Muscle of arm (tissue), 12 donors: ENCODE data around the gene DHX32. TPM values are rescaled to one million over a fixed set of nuclear protein-coding genes. Genes with fewer than 3 reads are reported as not detected.

Source experiments
- DNase-seq: peaks from one replicate; pipeline ENCODE4 v3.0.0-alpha.2; 2013
- polyA plus RNA-seq, 12 donors: library from polyadenylated mRNA; unstranded; fragments of 120-200 nt; gene quantifications; one replicate each; pipeline ENCODE4 v1.2.1, GENCODE V29; 2013; ENCODE audit not compliant: insufficient read length in 12 of 12

Gene DHX32
- polyA plus RNA-seq, 12 donors: 7.1 to 23.3 (median 19.2) TPM; not detected in 1

DNA sequence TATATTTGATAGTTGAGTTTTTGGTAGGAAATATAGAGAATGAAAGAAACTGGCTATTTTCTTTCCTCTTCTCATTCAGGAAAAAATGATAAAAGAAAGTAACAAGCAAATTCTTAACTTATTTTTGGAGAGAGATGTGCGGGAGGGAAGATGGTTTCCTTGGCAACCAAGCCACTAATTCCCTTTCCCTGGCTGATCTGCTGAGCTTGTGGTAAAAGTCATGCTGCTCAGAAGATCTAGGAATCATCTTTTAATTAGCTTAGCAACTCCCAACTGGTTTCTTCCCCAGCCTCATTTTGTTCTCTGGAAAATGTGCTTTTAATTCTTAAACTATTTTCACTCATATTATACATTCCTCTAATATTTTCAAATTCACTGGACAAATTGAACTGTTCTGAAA, 69.8 kb downstream of the DHX32 start:
- DNase-seq: no peak

DNA sequence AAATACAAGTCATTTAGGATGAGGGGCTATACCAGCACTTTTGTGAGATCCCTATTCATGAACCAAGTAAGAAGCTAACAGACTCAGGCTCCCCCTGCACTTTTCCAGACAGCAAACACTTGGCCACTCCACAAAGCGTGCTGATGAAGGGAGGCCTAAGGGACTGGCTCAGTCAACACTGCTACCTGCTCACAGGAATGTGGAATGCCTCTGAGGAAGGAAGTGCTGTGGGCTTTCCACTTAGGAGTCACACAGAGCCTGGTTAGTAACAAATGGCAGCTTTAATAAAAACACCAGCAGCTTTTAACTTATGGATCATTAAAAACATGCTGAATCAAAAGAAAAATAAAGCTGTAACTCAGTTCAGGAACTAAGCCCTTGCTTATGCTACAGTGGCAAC, 73.0 kb downstream of the DHX32 start:
- DNase-seq: no peak

DNA sequence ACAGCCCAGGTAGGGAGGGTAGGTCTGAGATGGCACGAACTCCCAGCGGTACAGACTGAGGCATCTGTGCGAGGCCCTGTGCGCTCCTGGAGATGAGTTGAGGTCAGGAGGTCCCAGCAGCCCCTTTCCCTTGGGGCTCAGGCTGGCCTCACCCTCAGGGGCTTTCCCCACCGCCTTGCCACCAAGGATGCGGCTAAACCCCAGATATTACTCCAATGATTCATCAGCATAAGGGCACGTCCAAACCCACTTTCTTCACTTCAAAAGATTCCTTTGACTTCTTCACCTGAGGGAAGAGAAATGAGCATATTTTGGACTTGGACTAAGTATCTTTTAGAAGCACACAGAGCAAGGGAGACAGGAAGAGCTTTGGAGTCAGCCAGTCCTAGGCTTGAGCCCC, 78.4 kb downstream of the DHX32 start:
- DNase-seq: no peak

DNA sequence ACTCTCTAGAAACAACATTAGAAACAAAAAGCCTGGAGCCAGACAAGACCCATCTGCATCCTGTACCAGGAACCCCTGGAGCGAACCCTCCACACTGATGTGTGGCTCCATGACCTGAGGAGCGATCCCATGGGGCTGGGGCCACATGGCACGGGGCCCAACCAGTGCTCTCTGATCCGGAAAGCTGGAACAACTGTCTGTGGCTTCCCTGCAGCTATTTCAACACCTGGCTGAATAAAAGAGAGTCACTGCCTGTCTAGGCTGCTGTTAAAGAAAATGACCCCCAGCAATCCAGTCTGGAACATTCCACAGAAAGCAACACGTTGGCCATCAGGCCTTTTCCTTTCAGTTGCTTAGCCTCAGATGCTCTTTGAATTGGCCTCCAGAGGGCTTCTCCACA, 79.0 kb downstream of the DHX32 start:
- DNase-seq: no peak

DNA sequence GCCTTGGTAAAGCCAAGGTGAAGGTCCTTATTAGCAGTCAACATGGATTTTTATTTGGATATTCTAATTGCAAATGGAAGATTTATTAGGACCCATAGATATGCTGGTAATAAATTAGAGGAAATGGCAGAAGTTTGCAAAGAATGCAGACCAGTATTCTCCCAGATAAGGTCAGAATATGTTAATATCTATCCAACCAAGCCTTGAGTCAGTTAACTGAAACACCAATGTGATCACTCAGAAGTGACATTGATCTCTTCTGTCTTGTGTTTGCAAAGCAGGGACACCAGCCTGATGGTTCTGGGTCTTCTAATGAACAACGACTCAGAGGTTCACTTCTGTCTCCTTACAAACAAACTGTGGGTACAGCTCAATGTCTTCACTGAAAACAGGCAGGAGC, 79.5 kb downstream of the DHX32 start:
- DNase-seq: no peak

DNA sequence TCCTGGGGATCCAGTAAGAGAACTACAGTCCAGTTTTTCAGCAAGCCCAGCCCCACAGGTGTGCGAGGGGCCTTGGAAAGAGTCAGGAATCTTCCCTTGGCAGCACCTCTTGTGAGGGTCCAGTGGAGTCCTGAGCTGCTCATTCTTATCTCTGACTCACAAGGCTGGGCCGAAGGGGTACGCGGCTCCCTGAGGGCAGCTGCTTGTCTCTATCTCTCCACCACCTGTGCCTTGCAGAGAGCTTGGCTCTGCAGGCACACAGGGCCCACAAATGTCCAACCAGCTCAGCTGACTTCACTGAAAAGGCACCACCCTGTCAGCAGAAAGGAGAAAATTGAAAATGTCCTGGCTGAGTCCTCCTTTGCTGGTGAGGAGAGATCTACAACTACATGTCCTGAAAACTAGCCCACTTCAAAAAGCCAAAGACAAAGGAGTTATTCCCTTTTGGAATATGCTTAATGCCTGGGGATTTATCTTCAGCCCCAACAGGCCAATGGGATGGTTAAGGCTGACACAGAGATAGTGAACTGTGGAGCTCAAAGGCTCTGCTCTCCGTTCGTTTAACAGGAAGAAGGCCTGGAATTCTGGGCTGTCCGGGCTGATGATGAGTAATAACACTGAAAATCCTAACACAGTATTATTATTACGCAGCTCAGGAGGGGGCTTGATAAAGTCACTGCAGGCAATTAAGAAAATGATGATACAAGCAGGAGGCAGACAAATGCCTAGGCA, 81.5 kb downstream of the DHX32 start:
- no peak for DNase-seq

DNA sequence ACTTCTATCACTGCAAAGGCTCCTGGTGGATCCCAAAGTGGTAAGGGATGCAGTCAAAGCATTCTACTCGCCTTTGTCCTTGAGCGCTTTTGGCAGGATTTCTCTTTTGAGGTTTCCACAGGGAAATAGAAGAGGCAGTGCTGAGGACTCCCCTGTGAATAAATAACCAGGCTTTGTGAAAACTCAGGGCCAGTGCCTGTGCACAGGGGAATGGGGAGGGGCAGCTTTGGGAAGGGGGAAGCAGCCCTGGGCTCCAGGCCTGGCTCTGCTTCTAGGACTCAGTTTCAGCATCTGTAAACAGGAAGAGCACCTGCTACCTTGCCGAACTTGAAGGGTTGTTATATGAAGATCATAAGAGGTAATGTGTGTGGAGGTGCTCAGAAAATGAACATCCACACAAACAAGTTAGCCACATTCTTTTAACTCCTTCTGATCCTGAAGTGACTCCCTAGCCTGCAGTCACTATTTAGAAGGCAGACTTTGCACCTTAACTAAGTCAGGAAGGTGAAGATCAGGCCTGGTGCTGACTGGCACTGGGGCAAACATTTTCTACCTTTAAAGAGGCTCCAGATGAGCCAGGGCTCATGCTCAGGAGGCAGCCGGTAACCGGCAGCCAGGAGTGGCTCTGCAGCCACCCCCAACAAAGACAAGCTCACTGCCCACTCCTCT, 83.0 kb downstream of the DHX32 start:
- no peak for DNase-seq

DNA sequence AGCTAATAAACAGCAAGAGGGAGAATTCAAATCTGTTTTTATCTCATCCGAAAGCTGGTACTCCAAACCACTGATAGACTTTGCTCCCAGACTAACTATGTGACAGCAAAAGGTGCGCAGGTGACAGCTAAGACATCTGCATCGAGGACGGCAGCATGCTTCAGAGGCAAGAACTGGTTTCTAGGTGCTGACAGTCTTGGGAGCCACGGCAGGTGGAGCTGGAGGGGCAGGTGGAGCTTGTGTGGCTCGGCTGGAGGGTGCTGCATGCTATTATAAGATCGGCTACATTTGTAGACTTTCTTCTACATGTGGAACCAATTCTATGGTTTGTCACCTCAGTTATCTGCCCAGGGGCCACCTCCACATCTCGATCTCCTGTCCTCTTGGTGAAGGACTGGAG, 83.7 kb downstream of the DHX32 start:
- DNase-seq: no peak

DNA sequence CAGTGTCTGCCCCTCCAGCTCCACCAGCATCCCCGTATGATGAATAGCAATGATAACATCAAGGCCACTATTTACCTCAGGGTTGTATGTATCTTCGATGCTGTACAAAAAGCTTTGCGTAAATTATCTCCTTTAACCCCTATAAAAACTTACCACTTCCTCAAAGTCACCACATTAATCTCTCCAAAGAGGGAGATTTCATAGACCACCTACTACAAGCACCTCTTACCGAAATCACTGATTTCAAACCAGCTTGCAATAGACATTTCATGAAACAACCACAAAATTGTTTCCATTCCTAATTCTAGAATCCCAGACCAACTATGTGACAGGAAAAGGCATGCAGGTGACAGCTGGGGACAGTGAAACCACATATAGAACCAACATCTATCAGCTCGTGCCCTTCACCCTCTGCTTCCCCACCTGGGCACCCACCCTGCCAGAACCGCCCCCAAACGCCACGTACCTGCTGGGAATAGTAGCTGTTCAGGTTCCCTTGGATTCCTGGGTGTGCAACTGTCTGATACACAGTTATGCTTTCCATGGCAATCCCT, 85.4 kb downstream of the DHX32 start:
- DNase-seq: no peak

DNA sequence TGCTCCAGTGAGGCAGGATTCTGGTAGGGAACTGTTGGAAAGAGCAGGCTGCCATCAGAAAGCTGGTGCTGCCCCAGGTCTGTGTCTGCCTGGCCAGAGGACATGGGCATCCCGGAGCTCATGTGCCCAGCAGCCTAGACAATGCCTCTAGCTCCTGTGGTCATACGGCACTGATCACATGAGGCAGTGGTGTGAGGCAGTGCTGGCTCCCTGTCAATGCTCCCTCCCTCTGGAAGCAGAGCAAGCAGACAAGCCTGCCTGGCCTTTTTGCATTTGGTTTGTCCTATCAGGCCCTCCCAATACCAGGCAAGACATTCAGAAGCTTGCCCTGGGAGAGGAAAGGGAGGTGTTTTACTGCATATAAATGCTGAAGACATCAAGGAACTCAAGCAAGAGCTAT, 86.0 kb downstream of the DHX32 start:
- no peak for DNase-seq

DNA sequence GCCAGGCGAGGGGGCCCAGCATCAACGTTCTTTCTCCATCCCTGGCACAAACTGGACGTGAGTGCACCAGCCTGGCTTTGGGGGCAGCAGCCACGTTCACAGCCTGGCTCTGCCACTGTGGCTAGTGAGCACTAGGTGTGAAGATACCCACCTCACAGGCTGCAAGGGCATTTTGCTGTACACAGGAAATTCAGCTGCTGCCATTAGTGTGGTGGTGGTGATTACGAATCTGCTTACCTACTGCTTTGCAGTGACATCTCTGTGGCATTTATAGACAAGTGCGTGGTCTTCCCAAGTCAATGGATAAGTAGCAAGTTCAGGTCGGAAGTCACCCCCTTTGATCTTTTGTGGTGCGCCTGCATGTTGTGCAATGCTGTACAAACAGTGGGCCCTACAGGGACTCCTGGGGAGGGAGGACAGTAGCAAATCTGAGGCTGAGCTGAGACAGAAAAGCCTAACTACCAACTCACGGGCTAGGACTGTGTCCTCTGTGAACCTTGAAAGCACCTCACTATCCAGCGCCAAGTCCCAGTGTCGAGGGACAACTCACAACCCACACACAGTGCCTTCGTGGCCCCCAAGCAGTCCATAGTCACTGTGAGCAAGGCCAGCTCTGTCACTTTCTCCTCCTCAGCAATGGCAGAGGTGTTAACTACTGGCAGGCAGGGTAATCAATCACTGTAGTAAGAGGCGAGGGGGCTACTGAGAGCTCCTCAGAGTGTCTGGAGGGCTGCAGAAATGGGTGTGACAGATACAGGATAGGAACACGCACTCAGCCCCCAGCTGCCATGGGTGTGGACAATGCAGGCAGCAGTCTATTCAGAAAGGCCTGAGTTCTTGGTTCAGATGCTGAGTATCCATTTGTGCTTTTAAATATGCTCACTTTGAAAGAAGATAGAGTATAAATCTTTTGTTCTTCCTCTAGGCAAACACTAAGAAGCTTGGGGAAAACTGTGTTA, 88.5 kb downstream of the DHX32 start:
- no peak for DNase-seq

DNA sequence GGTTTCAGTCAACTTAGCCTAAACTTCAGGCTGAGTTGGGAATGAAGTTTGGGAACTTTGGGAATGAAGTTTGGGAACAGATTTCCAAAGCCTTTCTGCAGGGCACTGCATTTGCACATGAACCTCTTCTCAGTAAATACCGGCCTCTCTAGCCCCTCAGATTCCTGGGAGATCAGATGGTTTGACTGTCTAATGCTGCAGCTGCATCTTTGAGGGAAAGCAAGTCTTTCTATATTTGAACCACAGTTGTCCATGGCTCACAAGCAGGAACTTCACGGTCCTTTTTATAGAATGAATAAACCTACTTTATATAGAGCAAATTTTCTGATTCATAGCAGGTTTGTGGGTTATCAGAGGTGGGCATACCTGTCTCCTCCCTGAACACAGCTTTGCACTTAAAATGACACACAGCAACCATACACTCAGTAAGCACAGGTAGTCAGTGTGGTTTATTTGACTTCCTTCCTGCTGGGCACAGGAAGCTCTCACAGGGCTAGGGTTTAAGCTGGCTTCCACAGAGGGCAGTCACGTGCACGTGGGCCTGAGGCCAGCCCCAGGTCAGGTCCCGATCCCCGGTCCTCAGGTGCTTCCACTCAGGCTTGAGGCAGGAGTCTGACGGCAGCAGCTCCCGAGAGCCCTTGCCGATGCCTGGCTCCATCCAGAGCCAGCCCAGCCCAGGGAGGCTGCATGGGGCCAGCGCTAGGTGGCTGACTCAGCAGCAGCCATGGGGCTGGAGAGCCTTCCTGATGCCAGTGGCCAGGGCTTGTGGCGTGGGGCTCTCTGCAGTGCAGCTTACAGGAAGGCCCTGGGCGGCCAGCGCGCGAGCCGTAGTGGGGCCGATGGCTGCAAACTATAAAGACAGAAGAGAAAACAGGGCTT, 92.7 kb downstream of the DHX32 start:
- DNase-seq: no peak

Other genes starting within 250 kb of the DHX32 start
- gene TEX36, start 198.1 kb downstream of the DHX32 start, polyA plus RNA-seq: not detected
- 10 to 100 TPM in 11 of 12 donors, not detected in 1; 16.1 to 33.7 (median 24.3) TPM for gene EDRF1, start 161.6 kb downstream of the DHX32 start, polyA plus RNA-seq
- gene MMP21, start 105.5 kb downstream of the DHX32 start, polyA plus RNA-seq: under 1 TPM in 10 of 12 donors, not detected in 2; 0.14 to 0.60 (median 0.51) TPM
- 10 to 100 TPM in 11 of 12 donors, not detected in 1; 43.2 to 79.5 (median 57.8) TPM for gene UROS, start 58.0 kb downstream of the DHX32 start, polyA plus RNA-seq
- gene BCCIP, start 57.7 kb downstream of the DHX32 start, polyA plus RNA-seq: 10 to 100 TPM in 11 of 12 donors, not detected in 1; 36.9 to 75.0 (median 68.6) TPM
- 1 to 10 TPM in 5 of 12 donors, under 1 TPM in 5, not detected in 2; 0.19 to 6.1 (median 0.98) TPM for gene FANK1, start 15.3 kb upstream of the DHX32 start, polyA plus RNA-seq